ENCODE results near the gene PDE3B.

DNA sequence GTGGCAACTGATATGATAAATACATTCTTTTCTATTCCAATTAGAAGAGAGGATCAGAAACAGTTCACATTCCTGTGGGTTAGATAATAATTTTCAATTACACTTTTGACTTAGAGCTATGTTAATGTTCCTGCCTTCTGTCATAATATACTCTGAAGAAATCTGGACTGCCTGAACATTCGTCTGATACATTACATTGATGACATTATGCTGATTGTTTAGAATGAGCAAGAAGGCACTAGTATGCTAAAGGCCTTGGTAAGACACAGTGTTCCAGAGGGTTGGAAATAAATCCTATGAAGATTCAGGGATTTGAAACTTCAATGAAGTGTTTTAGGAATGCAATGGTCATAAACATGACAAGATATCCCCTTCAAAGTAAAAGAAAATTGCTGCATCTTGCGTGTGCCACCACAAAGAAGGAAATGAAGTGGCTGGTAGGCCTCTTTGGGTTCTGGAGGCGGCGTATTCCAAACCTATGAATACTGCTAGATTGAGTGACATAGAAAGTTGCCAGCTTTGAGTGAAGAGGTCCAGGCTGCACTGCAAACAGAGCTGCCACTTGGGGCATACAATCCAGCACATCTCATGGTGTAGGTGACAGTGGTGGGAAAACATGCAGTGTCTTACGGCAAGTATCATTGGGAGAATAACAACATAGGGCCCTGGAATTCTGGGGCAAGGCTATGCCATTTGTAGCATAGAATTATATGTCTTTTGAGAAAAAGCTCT is 21.2 kb upstream of the PDE3B start:
- no peak for TF ChIP-seq FOS (IDR thresholded peaks at IDR 0.05; ENCODE audit: low read depth, low read length)
- TF ChIP-seq CEBPB (IDR thresholded peaks at IDR 0.05; ENCODE audit: low read depth, low read length), result no peak
- TF ChIP-seq, protein P1, sequence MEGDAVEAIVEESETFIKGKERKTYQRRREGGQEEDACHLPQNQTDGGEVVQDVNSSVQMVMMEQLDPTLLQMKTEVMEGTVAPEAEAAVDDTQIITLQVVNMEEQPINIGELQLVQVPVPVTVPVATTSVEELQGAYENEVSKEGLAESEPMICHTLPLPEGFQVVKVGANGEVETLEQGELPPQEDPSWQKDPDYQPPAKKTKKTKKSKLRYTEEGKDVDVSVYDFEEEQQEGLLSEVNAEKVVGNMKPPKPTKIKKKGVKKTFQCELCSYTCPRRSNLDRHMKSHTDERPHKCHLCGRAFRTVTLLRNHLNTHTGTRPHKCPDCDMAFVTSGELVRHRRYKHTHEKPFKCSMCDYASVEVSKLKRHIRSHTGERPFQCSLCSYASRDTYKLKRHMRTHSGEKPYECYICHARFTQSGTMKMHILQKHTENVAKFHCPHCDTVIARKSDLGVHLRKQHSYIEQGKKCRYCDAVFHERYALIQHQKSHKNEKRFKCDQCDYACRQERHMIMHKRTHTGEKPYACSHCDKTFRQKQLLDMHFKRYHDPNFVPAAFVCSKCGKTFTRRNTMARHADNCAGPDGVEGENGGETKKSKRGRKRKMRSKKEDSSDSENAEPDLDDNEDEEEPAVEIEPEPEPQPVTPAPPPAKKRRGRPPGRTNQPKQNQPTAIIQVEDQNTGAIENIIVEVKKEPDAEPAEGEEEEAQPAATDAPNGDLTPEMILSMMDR (conservative IDR thresholded peaks at IDR 0.05; ENCODE audit: low read depth, low read length), result no peak
- no peak for TF ChIP-seq POLR2A (IDR thresholded peaks at IDR 0.05; ENCODE audit: low read depth, low read length)
- TF ChIP-seq, protein P2, sequence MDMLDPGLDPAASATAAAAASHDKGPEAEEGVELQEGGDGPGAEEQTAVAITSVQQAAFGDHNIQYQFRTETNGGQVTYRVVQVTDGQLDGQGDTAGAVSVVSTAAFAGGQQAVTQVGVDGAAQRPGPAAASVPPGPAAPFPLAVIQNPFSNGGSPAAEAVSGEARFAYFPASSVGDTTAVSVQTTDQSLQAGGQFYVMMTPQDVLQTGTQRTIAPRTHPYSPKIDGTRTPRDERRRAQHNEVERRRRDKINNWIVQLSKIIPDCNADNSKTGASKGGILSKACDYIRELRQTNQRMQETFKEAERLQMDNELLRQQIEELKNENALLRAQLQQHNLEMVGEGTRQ (IDR thresholded peaks at IDR 0.05; ENCODE audit: low read depth, low read length), result no peak
- TF ChIP-seq RAD21 (IDR thresholded peaks at IDR 0.05; ENCODE audit: low read length), result no peak
- TF ChIP-seq MXI1 (IDR thresholded peaks at IDR 0.05; ENCODE audit: borderline replicate concordance, low read depth, low read length), result no peak
- no peak for TF ChIP-seq RFX5 (IDR thresholded peaks at IDR 0.05; ENCODE audit: low read depth, low read length)
- no peak for TF ChIP-seq MAFK (IDR thresholded peaks at IDR 0.05; ENCODE audit: low read depth, low read length)
- TF ChIP-seq BHLHE40 (IDR thresholded peaks at IDR 0.05; ENCODE audit: low read depth, low read length), result no peak

Data from IMR-90 (cell line).